Retinal pigment epithelial cell (primary cell): ENCODE data around the gene MAML3.

ENCODE experiments used
- DNase-seq: peaks from one replicate; pipeline ENCODE4 v3.0.0-alpha.2; 2010; ENCODE audit warnings: low read depth
- H3K4me3 ChIP-seq: 2 replicates; pipeline ENCODE4 v1.5.1; 2011; ENCODE audit warnings: mild to moderate bottlenecking, low read length, control low read depth, moderate library complexity
- CTCF ChIP-seq: conservative IDR thresholded peaks from 2 replicates; pipeline ENCODE4 v1.5.1; 2011; ENCODE audit warnings: low read depth, low read length, control low read depth, inconsistent platforms

The MAML3 gene

GRCh38 chr4:139672215-139672614 lies 481.8 kb downstream of the MAML3 start:
- DNase-seq = peak; percentile 56
- TF ChIP-seq CTCF = no peak
- no peak overlapping the region for H3K4me3 ChIP-seq

- no peak for TF ChIP-seq CTCF
- no peak for DNase-seq
- no peak overlapping the region for H3K4me3 ChIP-seq
Measured at GRCh38 chr4:139670775-139671174, 483.2 kb downstream of the MAML3 start.

GRCh38 chr4:139669890-139670289 lies 484.1 kb downstream of the MAML3 start:
- DNase-seq = no peak
- no peak for TF ChIP-seq CTCF

GRCh38 chr4:139669335-139669734 lies 484.6 kb downstream of the MAML3 start:
- no peak for DNase-seq
- no peak overlapping the region for H3K4me3 ChIP-seq
- TF ChIP-seq CTCF = no peak

More at GRCh38 chr4:139669890-139670289, 484.1 kb downstream of the MAML3 start:
- no peak overlapping the region for H3K4me3 ChIP-seq

GRCh38 chr4:139668658-139669201 lies 485.3 kb downstream of the MAML3 start:
- no peak overlapping the region for H3K4me3 ChIP-seq
- DNase-seq = no peak
- no peak for TF ChIP-seq CTCF

- TF ChIP-seq CTCF = no peak
Measured at GRCh38 chr4:139668036-139668435, 485.9 kb downstream of the MAML3 start.

More at GRCh38 chr4:139668036-139668435, 485.9 kb downstream of the MAML3 start:
- no peak for DNase-seq
- no peak overlapping the region for H3K4me3 ChIP-seq
